Stimulated activated CD8-positive, alpha-beta memory T cell treated with anti-CD3 and anti-CD28 coated beads, Interleukin-15, amount 100 ng/mL, for 1 hour (primary cell): ENCODE measurements around the gene LCE6A.

Experiments
- DNase-seq: peaks from one replicate; pipeline ENCODE4 v3.0.0-alpha.2; 2020; ENCODE audit warnings: low read depth

The LCE6A gene, protein sequence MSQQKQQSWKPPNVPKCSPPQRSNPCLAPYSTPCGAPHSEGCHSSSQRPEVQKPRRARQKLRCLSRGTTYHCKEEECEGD

DNA sequence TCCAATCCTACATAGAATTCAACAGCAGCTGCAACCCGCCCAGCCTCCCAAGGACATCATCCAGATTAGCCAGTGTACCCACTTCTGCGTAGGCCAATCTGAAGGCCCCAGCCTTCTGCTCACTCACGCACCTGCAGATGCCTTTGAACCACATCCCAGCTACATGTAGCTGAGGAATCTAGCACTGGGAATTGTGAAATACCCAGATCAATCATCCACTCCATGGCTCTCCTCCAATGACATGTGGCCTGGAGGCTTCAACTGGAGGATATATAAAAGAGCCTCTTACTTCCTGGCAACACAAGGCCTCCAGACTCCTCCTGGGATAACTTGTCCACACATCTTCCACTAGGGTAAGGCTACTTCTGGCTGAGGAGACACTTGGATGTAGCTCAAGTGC lies at the start of gene LCE6A:
Gene LCE6A (plus strand): TSS at position 301 of the 400 bp plus-strand sequence. CDS start 665 bp downstream, outside the sequence.
- no peak for DNase-seq

DNA sequence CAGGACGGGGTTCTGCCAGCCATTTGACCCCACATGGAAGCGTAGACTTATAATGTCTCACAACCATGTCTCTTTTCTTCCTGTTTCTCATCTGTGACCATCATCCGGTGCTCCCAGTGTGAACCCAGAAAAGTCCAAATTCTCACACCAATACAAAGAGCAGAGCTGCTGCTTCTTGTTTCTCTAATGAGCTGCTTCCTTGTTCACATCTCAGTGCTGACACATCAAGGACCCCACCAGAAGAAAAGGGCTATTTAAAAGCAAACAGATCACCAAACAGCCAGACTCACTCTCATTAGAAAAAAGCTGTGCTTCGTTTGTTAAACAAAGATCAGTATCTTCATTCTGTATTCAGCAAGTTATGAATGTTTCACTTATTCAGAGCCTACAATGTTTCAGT lies 47.0 kb upstream of the LCE6A start:
- DNase-seq, result no peak

DNA sequence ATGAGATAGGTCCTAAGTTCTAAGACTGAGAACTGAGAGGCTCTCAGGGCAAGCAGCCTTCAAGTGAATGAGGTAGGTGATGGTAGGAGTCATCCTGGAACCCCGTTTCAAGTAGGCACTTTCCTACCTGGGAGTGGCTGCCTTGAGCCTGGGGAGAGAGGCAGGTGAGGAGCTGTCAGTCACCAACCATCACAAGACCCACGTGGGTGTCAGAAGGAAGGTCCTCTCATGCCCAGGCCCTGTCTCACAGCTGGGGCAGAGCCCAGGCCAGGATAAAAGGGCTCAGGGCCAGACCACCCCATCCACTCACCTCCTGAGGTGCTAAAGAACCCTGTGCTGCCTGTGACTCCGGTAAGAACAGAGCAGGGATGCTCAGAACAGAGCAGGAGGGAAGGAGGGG lies 46.2 kb upstream of the LCE6A start, which contains the start of gene LCE1D:
Gene LCE1D (plus strand): TSS at position 301 of the 400 bp plus-strand sequence. CDS start 1,074 bp downstream, outside the sequence.
- DNase-seq, result no peak

DNA sequence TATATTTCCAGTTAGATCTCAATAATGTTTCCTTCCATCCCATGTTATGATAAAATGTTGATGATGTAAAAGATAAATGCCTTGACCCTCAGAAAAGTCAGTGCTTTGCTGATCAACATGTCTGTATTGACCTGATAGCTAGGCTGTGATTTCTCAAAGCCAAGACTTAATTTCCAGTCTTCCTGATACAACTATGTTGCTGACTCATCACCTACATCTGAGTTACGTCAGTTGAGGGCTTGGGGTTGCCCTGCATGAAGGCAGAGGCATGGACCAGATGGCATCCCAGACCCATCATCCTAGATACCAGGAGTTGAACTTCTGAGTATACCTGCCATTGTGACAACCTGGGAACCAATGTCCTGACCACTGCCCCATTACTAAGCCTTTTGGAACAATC lies 41.3 kb upstream of the LCE6A start:
- no peak for DNase-seq

DNA sequence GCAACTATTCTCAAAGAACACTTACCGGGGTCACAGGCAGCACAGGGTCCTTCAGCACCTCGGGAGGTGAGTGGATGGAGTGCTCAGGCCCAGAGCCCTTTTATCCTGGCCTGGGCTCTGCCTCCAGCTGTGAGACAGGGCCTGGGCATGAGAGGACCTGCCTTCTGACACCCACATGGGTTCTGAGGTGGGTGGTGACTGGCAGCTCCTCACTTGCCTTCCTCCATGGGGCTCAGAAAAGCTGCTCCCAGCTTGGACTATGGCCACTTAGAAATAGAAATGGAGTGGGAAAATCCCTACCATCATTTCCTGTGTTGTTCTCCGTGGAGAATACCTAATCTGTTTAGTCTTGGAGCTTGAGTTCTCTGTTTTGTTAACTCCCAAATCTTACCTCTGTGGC lies 36.1 kb upstream of the LCE6A start, which contains the start of gene LCE1C:
Gene LCE1C (minus strand): TSS at position 76 of the 400 bp plus-strand sequence. CDS start 1,173 bp downstream, outside the sequence.
- no peak for DNase-seq

DNA sequence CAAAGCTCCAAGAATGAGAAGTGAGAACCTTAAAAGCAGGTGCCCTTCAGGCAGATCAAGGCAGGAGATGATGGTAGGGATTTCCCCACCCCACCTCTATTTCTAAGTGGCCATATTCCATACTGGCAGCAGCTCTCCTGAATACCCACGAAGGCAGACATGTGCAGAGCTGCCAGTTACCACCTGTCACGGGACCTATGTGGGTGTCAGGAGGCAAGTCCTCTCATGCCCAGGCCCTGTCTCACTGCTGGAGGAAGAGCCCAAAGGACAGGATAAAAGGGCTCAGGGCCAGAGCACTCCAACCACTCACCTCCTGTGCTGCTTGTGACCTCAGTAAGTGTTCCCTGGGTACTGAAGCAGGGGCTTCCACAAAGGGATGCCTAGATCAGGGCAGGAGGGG lies 31.6 kb upstream of the LCE6A start:
- DNase-seq, result no peak

DNA sequence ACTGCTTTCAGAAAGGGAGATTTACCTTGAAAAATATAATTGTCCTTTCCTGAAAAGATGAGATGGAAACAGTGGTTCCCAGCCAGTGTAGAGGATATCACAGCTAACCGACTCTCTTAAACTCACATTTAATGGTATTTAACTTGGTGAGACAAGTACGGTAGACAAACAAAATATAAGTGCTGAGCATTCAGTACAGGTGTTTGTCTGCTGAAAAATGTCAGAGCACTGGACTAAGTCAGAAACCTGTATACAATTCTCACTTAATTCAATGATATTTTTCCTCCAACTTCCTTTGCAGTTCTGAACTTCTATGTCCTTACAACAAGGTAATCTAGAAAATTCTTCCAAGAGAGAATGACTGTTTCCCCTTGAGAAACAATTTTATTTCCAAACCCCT lies 31.0 kb upstream of the LCE6A start, which contains the start of gene LCE1B:
Gene LCE1B (plus strand): TSS at position 301 of the 400 bp plus-strand sequence. CDS start 476 bp downstream, outside the sequence.
- DNase-seq, result no peak

DNA sequence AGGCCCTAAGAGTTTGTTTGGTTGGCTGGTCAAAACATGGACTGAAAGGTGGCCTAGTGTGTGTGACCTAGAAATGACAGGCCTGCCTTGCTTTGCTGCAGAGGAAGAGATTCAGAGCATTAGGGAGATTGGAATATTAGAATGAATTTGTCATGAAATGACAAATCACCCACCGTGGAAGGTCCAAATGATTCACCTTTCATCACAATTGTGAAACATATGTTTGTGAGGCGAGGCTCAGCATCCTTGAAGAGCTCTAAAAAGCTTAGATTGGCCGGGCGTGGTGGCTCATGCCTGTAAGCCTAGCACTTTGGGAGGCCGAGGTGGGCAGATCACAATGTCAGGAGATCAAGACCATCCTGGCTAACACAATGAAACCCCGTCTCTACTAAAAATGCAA lies 25.3 kb upstream of the LCE6A start:
- no peak for DNase-seq

DNA sequence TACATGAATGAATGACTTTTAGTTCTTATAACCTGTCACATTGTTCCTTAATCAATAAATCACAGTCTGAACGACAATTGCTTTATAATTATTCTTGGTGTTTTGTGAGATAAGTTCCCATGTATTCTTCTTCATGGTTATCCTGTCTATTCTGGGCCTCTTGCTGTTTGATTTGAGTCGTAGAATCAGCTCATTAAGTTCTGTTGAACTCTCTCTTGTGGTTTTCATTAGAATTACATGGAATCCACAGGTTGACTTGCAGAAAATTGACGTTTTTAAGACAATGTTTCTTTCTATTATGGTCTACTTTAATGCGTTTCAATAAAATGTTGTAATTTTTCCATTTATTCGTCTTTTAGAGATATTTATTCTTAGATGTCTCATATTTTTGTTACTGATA lies 19.4 kb upstream of the LCE6A start:
- DNase-seq, result no peak

DNA sequence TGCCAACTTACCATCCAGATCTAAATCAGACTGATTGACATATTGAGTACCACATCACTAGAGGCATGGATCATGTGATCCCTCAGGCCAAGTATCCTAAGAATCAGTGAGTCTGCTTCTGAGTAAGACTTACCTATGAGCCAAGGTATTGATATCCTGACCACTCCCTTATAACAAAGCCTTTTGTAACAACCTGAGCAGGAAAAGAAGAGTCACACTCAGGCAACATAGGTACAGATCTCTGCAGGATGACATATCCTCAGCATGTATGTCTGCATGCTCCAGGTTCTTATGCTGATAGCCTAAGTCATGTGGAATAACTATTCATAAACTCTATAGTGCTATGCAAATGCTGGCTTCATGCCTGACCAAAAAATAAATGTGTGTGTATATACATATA lies 17.7 kb upstream of the LCE6A start:
- no peak for DNase-seq

DNA sequence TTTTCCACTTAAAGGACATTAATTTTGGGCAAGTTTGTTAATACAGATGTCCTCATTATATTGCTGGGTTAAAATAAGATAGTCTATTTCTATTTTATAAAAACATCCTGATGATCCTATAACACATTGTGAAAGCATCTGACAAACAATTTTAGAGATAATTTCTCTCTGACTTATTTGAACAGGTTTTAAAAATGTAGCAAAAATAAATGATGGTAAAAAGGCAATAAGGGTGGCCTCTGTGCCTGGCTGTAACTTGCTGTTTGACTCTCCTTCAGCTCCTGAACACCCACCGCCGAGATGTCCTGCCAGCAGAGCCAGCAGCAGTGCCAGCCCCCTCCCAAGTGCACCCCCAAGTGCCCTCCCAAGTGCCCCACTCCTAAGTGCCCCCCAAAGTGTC lies 15.5 kb upstream of the LCE6A start, which contains the start of gene LCE1A:
Gene LCE1A (plus strand): TSS at position 301 of the 400 bp plus-strand sequence. CDS start 0 bp downstream, at position 301.
- DNase-seq, result no peak

DNA sequence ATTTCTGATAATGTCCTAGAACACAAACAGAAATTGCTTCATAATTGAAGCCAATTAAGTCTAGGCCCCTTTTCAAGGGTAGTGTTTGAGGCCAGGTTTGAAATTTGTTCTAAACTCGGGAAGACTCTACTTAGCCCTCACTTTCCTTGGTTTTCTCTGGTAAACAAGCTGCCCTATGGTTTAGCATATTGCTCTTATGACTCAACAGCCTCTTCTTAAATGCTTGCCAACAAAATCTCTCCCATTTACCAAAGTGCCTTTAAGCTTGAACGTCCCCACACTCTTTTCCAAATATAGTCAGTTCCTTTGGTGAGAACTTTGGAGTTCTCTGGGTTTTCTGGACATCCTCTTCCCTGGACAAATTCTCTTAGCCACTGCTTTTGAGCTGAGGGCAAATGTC lies 5.8 kb upstream of the LCE6A start:
- no peak for DNase-seq

DNA sequence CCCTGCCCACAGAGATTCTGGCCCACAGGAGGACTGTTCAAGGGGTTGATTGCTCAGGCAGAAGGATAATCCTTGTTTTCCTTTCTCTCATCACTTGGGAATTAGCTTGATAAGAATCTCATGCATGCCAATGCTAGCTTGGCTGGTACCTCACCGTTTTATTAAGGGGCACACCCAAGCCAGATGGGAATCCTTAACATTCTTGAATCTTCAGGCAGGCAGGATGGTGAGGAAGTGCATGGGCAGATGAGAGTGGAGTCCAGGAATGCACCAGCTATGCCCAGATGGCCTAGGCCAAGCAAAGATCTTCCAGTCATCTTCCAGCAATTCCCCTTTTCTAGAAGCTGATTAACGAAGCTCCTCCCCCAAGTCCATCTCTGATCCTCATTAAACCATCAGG lies 13.0 kb downstream of the LCE6A start:
- DNase-seq, result no peak

DNA sequence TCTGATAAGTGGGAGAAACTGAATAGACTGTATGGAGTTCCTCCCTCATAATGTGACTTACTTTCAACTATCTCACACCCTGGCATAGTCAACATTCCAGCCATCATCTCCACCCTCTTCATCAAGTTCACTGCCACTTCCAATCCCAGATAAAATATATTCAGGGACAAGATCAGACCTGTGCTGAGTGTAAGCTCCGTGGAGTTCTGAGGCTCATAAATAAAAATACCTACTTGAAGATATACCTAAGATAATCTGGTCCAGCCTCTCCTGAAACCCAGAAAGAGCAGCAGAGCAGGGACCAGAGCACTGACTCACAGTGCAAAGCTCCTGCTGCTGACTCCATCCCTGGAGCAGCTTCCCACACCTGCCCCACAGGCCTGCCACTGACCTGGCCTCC lies 15.4 kb downstream of the LCE6A start:
- no peak for DNase-seq

DNA sequence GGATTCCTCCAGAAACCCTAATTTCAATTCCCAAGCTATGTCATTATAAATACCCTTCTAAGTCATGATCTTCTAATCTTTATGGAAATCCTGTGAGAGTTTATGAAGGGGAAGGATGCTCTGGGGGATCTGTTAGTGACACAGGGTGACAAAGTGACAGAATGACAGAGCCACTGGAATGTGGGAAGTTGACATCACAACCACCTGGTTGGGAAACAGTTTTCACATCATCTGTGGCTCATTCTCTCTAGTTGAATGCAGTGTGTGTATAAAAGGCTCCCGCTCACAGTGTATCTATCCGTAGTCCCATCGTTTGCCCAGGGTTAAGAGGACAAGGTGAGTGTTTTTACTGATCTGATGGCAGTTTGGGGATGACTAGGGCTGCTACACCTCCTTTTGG lies 17.0 kb downstream of the LCE6A start, which contains the start of gene LCE7A:
Gene LCE7A (plus strand): TSS at position 301 of the 400 bp plus-strand sequence. CDS start 702 bp downstream, outside the sequence.
- DNase-seq, result no peak

DNA sequence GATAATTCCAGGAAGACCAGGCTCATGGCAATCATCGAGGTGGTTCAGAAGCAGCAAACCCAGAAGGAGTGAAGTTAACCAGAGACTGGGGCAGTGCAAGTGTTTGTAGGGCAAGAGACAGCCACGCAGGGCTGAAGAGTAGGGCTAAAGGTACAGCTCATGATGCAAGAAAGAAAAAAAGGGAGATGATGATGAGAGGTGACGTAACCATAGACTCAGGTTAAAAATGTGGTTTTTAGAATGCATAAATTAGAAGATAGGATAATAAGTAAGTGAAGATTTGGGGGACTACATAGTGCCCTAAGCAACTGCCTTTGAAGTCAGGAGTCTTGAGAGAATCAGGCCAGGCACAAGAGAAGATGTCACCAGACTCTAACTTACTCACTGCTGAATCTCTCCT lies 17.5 kb downstream of the LCE6A start:
- no peak for DNase-seq

DNA sequence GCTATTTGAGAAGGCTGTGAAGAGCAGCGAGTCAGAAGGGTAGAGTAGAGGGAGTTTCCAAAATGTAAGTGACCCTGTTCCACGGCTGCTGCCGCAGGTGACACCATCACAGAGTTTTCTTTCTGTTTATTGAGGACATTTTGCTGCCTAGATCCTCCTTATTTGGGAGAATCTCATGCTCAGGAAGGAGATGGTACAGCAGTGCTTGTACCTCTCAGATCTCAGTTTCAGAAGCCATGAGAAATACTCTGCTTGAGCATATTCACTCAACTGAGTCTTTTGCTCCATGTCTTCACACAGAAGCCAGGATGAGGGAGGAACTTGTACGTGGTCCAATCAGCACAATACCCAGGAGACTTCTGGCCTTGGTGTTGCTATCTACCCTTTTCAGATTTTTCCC lies 18.7 kb downstream of the LCE6A start:
- DNase-seq, result no peak

DNA sequence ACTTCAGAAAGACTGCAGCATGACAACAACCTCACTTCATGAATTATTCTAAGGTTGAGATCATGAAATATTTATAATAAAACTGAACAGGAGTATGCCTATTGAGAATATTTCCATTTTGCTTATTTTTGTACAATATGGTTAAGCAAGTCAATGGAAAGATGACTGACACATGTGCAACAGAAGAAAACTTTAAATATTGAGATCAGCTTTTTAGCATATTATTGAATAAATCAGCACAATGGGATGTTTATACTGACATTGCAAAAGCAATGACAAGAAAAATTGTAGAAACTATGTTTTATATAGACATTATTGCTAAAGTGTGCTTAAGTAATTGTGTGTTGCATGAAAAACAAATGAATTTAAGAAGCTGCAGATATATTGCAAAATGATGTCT lies 21.8 kb downstream of the LCE6A start:
- DNase-seq, result no peak

DNA sequence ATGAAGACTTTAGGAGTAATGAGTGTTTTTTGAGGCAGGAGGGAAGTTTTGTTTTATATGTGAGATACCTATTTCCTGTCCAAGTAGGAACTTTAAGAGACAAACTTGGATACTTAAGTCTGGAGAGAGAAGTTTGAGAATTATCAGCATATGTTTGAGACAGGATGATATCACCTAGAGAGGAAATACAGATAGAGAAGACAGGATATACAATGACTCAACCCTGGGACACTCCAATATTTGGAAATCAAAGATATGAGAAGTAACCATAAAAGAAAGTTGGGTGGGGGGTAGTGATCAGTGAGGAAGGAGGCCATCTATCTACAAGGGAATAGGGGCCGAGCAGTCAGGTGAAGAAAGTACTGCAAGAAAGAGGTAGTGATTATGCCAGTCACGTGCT lies 23.7 kb downstream of the LCE6A start:
- DNase-seq, result no peak

DNA sequence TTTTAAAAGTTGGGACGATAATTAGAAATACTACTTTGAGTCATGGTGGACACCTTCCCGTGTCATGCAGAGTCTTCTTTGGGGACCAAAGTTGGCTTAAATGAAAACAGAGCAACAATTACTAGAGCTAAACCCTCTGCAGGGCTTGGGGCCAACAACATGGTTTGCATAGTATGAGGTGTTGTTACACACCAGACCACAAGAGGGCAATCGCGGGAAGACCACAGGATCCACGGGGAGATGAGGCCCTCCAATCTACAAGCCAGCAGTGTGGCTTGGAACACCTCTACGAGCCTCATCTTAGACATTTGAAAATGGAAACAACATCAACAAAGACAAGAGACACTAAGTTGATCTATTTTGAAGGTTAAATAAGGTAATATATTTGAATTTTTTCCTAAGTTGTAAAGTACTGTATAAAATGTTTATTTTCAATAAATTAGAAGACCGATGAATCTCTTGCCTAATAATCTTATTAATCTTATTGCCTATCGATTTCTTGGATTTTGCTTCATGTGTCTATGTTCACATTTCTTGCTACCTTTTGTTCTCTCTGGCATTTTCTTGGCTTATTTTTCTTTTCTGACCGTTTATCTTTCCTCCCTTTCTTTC lies 27.3 kb downstream of the LCE6A start:
- DNase-seq, result peak; percentile 34

DNA sequence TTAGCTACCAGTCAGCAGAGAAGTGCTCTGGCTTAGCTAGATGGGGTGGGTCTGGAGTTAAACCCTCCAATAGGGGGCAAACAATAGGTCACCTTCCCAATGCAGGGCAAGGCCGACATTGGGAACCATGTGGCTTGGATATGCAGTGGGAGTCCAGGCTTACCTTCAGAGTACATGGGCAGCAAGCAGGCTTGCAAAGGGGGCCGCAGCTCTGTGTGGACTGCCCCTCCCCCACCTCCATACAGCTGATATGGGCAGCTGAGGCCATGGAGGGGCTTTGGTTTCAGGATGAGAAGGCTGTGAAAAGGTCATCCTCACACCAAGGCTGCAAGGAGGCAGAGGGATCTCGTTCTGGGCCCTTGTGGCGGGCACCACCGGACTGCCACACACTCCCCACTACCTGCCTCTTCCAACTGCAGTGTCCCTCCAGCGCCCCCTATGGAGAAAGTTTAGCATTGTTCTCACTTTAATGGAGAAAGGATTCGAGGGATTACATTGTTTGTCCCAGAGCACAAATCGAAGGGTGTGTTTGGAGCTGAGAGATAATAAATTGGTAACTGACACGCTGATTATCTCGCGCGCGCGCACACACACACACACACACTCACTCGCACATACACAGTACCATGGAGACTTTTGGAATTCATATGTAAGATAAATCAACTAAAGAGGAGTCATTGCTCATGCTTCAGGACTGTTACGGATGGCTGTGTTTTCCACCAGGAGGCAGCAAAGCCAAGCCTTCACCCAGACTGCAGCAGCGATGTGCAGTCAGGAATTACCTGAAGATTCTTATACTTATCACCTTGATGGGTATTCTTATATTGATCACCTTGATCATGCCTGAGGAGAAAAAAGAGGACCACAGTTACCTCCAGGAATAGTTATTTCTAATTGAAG lies 28.4 kb downstream of the LCE6A start:
- DNase-seq, result no peak

DNA sequence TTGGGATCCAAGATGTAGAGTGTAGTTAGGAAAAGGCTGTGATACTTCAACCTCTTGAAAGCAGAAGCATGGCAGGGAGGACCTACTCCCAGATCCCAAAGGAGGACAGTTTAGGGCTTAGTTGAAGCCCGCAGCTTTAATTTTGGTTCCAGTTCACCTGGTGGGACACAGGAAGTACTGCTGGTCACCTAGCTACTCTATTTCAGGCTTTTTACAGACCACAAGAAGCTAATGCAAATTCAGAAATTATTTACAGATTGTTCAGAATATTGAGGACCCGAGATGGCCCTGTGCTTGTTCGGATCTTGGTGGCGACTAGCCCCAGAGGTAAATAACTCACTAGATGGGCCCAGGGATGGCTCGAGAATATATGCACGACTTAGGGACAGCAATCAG lies 29.1 kb downstream of the LCE6A start:
- DNase-seq, result no peak

DNA sequence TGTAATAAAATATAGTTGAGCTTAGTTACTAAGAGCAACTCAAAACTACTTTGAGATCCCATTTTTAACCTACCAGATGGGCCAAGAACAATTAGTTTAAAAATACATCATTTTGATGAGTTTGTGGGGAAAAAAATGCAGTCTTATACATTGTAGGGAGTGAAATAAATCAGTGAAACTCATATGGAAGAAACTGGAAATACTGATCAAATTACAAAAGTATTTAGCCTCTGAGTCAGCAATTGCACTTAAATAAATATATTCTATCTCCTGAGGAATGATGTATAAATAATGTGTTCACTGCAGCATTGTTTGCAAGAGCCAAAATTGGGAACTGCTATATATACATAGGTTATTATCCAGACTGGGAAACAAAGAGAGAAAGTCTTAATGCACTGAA lies 30.8 kb downstream of the LCE6A start:
- no peak for DNase-seq
